GM21526 (cell line): Measurements from ENCODE around the gene PAK5.

Experiments
- ATAC-seq: cut with Tn5 transposase; IDR thresholded peaks from one replicate; pipeline ENCODE4 v1.9.1; 2021; ENCODE audit warnings: moderate library complexity; ENCODE audit not compliant: unreplicated experiment, low FRiP score

Gene PAK5

DNA sequence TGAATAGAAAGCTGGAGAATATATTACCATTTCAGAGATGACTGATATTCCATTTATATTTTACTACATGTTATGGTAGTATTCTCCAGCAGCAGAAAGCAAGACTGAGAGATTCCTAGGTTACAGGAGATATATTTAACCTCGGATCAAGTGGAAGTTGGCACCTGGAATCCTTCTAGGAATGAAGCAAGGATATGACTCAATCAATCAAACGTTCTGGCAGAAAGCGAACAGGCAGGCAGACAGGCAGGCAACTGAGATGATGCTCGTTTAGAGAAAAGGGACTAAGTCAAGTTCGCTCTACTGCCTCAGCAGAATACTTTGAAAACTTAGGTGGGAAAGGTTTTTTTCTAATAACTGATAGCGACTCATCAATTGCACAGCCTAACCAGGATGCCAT is 46.2 kb downstream of the PAK5 start:
- no peak for ATAC-seq

DNA sequence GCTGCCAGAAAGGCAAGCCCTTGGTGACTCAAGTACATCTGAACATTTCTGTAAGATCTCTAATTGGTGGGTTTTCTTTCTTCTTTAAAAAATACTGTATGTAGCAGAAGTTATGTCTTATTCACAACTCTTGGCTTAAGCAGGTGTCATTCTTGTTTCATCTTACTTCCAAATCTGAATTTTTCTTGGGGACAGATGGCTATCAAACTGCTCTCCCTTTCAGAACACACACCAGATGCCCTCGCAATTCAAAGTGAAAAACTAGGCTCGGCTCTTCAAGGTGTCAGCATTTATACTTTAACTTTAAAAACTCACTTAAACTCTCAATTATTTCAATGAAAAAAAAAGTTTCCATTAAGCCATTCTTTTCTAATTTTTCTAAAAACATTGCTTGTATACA is 49.7 kb downstream of the PAK5 start:
- ATAC-seq = no peak

DNA sequence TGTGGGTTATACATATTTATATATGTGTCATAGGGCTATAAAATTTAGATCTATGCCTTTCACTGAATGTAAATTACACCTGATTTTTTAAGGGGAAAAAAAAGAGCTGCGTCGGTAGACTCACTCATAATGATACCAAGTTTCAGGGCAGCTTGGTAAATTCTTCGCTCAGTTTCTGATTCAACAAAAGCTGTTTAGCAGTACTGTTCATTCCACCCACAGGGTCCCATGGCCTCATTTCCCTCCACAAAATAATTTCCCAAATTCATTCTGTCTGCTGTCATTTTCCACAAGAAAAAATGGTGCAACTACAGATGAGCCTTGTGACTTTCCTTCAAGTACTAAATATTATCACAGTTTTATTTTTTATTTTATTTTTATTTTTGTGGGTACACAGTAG is 63.7 kb downstream of the PAK5 start:
- no peak for ATAC-seq

DNA sequence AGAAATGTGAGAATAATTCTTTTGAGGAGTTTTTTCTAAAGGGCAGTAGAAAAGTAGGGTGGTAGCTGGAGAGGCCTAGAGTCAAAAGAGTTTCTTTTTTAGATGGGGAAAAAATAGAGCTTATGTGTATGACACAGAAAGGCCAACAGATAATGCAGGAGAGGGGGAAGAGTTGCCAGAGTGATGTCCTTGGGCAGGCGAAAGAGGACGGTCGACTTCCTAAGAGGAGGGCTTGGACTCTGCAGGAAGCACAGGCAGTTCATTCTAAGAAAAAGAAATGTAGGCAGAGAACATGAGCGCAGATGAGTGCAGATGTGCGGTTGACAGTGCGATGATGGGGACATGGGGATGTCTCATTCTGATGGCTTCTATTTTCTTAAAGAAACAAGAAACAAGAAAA is 68.9 kb downstream of the PAK5 start:
- ATAC-seq = no peak

DNA sequence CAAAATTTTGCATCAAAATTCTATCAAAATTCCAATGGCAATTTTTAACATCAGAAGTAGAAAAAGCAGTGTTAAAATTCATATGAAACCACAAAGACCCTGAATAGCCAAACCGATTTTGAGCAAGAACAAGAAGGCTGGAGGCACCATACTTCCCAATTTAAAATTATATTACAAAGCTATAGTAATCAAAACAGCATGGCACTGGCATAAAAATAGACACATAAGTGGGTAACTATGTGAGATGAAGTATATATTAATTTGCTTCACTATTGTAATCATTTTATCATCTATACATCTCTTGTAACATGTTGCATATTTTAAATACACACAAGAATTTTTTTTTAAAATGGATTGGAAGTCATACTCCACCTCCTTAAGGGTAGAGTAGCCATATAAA is 77.4 kb downstream of the PAK5 start:
- no peak for ATAC-seq

DNA sequence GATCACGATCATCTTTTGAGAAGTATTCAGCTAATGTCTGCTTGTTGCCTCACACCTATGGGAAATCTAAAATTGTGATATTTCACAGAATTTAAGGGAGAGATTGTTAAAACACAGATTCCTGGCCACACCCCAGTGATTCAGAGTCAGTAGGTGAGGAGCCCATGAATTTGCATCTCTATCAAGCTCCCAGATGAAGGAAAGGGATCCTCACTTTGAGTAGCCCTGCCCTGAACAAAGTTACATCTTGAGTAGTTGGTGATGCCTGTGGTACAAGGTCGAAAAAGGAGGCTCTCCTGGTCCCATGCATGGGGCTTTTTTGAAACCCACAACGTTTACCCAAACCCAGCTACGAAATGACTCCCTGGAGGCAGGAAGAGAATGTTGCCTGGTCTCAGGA is 79.5 kb downstream of the PAK5 start:
- ATAC-seq = no peak

DNA sequence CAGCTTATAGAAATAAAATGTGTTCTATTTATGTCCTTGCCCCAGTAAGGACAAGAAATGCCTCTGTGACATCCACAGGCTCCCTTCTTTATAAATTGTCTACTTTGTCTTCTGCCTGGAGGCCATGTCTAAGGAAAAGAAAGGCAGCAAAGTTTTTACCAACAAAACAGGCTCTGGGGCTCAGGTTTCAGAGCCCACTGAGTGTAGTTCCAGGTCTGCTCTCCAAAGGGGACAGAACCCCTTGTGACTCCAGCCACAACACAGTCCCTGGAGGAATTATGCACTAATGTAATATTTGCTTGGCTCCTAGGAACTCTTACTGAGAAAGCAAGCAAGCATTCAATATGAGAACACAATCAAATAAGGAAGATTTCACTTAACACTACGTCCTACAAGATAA is 80.1 kb downstream of the PAK5 start:
- no peak for ATAC-seq

DNA sequence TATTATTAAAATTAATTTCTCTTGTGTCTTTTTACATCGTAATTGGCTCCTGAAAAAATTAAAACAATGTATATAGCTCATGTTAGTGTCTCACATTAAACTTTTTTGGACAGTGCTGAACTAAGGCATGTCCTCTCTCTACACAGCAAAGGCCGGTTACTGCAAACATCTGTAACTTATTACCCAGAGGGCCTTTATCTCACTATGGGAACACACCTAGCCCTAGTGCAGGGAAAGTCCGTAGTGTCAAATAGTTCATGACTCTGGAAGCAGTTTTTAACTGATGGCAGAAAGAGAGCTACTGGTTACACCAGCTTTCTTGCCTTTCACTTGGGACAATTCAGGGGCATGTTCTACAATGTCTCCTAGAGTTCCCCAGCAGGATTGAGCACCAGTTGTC is 82.2 kb downstream of the PAK5 start:
- ATAC-seq = no peak

DNA sequence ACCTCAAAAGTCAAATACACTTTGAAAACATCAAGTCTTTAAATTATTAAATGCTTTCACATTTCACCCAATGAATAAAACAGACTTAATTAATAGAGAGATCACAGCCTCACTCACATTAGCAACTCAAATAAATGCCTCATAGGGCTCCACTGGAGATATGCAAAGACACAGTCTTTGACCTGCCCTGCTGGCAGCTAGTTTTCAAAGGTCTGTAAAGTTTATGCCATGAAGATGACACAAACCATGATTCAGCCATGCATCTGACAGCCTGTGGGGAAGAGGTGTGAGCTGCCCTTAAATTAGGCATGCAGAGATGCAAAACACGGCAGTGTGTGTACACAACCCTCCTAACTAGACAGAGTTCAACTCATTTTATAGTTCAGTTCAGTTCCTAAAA is 83.6 kb downstream of the PAK5 start:
- no peak for ATAC-seq

DNA sequence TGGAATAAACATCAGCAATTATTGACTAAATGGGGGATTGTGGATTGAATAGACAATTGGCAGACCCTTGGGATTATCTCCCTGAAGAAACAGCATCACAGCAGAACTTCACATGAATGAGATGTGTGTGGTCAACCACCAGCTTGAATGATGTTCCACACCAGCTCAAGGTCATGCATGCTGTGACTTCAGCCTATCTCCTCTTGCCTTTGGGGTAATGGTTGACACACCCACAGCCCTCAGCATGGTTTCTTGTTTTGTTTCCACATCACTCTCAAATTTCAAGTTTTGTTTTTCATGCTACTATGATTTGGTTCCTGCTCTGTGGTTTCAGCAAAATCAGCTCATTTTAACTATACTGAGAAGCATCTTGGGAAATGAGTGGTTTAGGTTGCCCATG is 94.3 kb downstream of the PAK5 start:
- ATAC-seq = no peak

DNA sequence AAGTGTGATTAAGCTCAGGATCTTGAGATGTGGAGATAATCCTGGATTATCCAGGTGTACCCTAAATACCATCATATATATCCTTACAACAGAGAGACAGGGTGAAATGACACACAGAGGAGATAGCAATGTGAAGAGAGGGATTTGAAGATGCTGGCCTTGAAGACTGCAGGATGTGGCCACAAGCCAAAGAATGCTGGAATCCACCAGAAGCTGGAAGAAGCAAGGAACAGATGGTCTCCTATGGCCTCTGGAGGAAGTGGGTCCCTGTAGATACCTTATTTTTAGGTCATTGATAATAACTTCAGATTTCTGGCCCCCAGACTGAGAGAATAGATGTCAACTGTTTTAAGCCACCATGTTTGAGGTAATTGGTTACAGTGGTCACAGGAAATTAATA is 95.0 kb downstream of the PAK5 start:
- no peak for ATAC-seq

DNA sequence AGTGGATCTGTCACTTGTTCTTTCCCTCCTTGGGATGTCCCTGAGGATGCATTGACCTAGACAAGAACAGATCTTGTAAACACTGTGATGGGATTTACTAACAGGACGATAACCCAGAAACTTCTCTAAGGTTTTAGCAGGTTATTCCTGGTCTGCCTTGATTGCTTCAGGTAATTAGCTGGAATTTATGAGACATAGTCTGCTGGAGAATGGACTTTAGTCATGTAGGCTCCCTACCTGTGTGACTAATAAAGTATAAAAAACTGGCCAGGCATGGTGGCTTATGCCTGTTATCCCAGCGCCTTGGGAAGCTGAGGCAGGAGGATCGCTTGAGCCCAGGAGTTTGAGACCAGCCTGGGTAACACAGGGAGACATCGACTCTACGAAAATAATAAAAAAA is 96.1 kb downstream of the PAK5 start:
- ATAC-seq = no peak

DNA sequence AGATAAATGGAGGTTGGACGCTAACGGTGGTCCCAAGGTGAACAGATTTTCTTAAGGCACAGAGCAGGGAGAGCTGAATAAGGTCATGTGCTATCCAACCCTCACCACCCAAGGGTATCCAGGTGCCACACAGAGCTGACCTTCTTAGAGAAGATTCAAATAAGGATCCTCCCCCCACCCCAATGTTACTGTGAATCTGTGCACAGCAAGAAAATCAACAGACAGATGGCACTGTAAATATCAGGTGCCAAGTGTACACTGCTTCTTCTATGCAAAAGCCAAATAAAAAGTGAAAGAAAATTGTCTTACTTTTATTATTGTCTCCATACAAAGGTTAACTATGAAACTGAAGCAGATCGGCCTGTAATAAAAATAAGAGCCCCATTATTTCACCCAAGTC is 96.9 kb downstream of the PAK5 start:
- no peak for ATAC-seq

DNA sequence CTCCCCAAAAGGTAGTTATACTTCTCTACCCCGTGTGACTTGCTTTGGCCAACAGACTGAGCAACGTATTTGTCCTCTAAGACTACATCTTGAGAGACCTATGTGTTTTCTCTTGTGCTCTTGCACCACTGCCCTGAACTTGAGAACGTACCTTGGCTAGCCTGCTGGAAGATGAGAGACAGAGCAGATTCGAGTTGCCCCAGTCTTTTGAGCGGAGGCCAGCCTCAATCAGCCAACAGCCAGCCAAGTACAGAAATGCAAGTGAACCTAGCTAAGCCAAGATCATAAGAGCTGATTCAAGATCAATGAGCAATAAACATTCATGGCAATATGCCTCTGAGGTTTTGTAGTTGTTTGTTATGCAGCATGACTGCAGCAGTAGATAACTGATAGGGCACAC is 98.4 kb downstream of the PAK5 start:
- ATAC-seq = no peak

DNA sequence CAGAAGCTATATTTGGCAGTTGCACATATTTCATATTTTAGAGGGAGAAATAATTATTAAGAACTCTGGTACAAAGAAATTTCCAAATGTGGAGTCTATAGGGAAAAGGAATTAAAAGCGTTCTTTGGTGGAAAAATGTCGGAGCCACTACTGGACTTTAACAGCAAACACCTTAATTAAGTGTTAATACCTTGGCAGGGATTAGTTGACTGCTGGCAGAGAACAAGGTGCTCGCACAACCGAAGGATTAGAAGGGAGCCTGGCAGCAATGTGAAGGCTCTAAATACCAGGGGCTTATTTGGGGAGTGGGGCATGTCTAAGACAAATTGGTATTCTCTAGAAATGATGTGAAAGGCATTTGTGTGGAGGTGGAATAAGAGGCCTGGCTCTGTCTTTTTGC is 98.9 kb downstream of the PAK5 start:
- no peak for ATAC-seq

DNA sequence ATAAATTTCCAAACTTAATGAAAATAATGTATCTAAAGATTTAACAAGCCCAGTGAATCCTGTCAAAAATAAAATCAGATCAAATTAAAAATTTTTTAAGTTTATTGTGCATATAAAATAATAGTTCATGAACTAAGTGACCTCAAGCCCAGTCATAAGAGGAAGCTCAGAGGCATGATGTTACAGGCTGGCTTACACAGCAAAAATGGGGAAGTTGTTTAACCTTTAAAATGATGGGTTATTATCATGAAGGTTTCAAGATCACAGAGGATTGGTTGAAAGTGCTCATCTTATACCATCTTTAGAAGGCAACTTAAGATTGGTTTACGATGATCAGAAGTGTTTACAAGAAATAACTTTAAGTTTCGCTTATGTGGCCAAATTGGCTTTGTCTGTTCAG is 102.5 kb downstream of the PAK5 start:
- no peak for ATAC-seq

DNA sequence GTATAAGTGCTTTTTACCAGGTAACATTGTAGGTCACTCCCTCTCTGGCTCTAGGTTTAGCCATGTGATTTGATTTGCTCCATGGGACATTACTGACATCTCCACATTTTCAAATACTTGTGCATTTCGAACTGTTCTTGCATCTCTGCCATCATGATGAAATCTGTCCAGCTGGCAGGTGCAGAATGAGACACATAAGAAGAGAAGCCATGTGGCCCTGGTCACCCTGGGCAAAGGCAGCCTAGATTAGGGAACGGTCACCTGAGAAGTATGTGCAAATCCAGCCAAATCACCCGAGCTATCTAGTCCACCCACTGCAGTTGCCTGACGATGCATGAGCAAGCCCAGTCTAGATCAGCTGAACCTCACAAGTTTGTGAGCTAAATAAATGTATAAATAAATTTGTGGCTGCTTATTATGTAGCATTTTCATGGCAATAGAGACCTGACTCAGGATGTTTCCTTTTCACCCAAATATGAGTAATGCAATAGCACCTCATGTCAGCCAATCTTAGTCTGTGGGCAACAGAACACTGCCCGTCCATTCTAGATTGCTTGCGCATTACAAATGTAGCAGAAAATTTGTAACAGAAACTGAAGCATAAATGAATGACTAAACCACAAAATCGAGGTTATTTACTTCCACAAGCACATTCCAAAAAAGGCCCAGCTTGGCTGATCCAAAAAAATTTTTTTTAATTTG is 115.2 kb downstream of the PAK5 start:
- no peak for ATAC-seq

DNA sequence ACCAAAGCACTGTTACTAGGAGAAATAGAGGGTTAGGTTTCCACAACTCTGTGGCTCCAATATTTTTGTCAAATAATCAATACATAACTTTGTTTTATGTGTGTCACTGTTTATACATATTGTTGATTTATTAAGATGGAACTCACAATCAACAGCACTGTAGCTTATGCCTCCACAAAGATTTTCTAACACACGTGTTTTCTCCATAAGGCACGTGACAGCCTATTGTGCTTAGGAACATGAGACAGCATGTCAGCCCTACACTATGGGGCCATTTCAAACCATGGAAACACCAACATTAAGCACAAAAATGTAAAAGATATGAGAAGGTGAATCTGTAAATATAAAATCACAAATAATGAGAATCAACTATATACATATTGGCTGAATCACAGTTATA is 127.0 kb downstream of the PAK5 start:
- ATAC-seq = no peak

DNA sequence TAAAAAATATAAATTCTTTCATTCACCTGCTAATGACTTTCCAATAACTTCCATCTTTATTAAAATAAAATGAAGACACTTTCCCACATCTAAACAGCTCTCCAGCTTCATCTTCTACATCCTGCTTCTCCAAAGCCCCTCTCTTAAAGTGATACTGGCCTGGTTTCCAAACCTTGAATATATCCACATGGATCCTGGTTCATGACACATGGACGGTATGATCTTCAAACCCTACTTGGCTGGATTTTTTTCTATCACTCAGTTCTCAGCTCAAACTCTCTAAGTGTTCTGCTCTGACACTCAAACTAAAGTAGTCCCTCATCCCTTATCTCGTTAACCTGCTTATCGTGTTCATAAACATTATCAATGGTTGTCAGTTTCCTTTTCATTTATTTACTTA is 128.2 kb downstream of the PAK5 start:
- ATAC-seq = no peak

DNA sequence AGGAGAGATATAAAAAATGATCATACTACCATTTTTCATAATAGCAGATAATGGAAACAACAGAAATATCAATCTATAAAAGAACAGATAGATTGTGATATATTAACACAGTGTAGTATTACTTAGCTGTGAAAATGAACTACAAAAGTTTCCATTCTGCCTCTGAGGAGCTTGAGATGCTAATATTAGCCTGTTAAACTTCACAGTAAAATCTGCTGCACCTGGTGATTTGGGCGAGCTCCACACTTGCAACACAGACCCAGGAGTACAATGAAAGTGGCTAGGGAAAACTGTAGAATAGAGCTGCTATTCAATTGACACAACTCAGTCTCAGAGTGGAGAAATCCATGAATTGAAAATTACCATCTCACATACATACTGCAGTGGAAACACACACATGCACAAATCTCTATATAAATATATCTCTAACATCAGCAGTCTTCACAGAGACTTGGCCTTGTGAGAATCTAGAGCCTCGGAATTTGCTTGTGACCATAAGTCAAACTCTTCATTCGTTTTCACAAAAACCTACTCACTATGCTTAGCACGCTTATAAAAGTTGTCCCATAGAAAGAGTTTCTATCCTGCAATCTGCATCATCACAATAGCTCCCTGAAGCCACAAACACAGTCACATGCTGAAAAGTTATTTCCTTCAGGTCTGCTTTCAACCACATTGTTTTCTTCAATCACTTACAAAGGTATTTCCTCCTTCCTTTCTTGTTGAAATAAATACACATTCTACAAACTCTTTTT is 133.0 kb downstream of the PAK5 start:
- ATAC-seq = no peak

DNA sequence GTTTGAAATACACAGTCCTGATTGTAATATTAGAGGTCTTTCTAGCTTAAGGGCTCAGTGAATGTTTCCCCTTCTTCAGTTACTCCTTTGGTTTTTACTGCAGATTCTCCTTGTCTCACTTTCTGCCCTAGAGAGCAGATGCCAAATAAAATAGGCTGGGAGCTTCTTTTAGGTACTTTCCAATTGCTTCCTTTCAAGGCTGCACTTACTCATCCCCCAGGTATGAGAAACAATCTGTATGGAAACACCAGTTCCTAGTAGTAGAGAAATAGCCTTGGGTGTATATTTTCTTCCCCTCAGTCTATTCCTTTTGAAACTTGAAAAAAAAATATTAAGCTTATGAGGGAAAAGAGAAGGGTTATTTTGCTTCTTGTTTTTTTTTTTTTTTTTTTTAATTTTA is 139.7 kb downstream of the PAK5 start:
- ATAC-seq = no peak

DNA sequence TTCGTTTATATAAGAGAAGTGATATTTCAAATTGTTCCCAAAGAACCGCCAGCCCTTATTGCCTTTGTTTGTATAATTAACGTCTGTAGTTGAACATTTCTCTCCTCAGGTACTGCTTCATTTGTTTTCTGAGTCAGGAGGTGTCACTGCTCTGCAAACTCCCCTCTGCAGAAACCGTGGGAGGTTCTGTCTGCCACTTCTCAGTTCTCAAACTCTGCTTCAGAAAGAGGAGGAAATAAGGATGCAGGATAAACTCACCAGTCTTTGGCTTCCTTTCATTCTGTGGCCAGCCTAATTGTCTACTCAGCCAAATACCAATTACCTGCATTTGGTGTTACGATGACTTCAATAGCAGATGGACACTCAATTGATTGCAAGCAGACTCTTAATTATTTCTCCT is 149.8 kb downstream of the PAK5 start:
- ATAC-seq = no peak
